LHCN-M2 (cell line): ENCODE results near the gene LIPT1. TPM values are rescaled to one million over a fixed set of nuclear protein-coding genes. Genes with fewer than 3 reads are reported as not detected.
"Not testable (repeated sequence)": the region's sequence is repeated elsewhere in the genome, so short reads cannot be mapped to it uniquely, and the experiment has no call there.

Experiments used
- DNase-seq: peaks from one replicate; pipeline ENCODE4 v3.0.0-alpha.2; 2012; ENCODE audit warnings: low read depth
- total RNA-seq: library from RNA; depleted of rRNA; stranded (reverse); fragments of >200 nt; gene quantifications from 2 replicates; pipeline ENCODE4 v1.2.3, GENCODE V29; 2014; rRNA removed

Gene LIPT1
- total RNA-seq, 1 experiment from 2014 or later, result 5.2 TPM

DNA sequence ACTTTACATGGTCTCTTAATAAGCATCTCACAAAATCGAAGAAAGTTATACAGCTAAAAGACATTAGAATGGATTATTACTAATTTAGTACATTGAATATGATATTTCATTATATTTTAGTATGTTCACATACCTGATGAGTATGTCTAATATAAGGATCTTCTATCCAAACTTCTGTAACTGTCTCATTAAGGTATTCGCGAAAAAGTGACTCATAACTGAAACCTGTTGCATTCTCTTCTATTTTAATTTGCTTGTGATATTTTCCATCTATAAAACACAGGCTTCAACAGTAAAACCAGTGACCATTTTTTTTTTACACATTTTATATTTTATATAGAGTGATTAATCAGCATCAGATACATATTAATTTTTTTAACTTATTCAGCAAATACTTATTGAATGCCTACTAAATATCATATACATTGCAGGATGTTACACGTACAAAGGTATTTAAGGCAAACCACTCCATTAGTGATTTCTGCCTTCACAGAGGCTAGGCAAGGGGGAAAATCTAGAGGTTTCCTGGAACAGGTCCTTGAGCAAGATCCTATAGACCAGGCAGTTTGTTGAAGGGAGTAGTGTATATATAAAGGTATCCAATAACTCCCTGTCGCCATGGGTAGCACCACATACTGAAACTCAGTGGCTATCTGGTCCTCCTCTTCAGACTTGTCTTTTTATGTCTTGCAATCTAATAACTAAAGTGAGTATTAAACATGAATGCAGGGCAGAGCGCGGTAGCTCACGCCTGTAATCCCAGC is 16.8 kb downstream of the LIPT1 start:
- DNase-seq, result no peak

- DNase-seq, result peak; percentile 95
Observed at GRCh38 chr2:99180755-99181623, 26.2 kb downstream of the LIPT1 start, which contains the start of the genes MITD1 and MRPL30. MITD1 (minus strand) TSS chr2:99181058; CDS start chr2:99180981, 77 bp downstream. MRPL30 (plus strand) TSS chr2:99181184; CDS start chr2:99186204, 5,020 bp downstream.

DNA sequence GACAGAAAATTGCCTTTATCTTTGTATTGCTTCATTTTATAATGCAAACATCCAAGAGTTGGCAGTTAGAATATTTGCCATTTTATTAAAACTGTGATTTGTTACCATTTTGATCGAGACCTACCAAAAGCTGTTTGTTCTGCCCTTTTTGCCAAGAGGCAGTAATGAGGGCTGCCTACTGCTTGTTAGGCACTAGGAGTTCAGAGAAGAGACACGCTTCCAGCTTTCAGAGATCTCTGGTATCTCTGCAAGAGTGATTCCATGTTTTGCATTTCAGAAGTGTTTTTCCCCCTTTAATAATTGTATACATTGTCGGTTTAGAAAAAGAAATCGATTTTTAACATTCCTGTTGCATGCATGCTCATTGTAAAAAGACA is 26.8 kb downstream of the LIPT1 start:
- peak; percentile 7 for DNase-seq

GRCh38 chr2:99183025-99183424 is 28.3 kb downstream of the LIPT1 start:
- DNase-seq, result no peak

GRCh38 chr2:99184811-99185210 is 30.0 kb downstream of the LIPT1 start:
- no peak for DNase-seq

GRCh38 chr2:99187011-99187410 is 32.2 kb downstream of the LIPT1 start:
- DNase-seq, result no peak

GRCh38 chr2:99188357-99188756 is 33.6 kb downstream of the LIPT1 start:
- no peak for DNase-seq

- no peak for DNase-seq
Observed at GRCh38 chr2:99190548-99190947, 35.8 kb downstream of the LIPT1 start.

DNA sequence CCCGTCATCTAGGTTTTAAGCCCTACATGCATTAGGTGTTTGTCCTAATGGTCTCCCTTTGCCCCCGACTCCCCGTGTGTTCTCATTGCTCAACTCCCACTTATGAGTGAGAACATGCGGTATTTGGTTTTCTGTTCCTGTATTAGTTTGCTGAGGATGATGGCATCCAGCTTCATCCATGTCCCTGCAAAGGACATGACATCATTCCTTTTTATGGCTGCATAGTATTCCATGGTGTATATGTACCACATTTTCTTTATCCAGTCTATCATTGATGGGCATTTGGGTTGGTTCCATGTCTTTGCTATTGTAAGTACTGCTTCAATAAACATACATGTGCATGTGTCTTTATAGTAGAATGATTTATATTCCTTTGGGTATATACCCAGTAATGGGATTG is 37.6 kb downstream of the LIPT1 start:
- not testable (repeated sequence) for DNase-seq

DNA sequence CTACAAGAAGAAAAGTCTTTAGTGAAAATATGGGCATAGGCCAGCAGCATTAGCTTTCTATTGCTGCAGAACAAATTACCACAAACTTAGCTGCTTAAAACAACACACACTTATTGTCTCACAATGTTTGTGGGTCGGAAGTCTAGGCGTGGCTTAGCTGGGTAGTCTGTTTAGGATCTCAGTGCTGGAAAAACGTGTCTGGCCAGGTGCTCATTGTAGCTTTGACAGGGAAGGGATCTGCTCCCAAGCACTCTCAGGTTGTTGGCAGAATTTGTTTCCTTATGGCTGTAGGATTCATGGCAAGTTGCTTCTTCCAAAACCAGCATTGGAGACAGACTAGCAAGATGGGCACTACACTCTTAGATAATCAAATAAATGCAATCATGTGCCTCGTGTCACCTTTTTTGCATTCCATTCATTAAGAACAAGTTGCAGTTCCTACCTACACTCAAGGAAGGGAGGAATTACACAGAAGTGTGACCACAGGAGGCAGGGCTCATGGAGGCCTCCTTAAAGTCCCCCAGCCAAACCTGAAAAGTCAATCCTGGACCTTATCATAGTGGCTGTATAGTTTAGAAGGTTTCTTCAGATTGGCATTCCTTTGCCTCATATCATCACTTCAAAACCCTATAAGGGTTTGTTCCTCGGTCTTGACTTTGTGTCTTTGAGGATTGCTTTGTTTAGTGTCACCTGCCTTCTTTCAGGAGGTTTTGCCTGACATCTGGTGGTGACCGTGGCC is 43.5 kb downstream of the LIPT1 start:
- DNase-seq, result no peak

GRCh38 chr2:99200076-99200800 is 45.5 kb downstream of the LIPT1 start:
- no peak for DNase-seq

DNA sequence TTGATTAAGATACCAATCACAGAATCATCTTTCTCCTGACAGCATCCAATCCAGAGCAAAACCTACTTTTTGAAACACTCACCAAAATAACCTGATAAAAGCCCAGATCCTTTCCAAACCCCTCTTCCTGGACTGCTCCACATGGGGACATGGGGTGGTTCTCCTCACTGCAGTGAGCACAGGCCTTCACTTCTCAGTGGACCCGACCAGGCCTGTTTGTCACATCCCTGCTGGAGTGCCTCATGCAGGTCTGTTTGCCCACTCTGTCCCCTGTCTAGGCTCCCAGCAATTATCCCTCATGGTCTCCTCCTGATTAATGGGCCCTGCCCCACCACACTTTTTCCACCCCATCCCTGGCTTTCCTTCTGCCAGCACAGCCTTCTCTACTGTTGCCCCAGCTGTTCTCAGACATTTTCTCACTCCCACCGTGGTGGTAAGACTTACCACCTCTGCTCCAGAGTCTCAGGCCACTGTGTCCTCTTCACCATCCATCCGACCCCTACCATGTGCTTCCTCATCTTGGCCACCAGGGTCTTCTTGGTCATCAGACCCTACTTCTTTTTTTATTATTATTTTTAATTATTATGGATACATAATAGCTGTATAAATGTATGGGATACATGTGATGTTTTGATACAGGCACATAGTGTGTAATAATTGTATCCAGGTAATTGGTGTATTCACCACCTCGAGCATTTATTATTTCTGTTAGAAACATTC is 47.4 kb downstream of the LIPT1 start:
- DNase-seq, result no peak

GRCh38 chr2:99205491-99205890 is 50.7 kb downstream of the LIPT1 start:
- DNase-seq, result no peak

Other genes with a start within 250 kb of the LIPT1 start
- gene CRACDL, start 218.7 kb upstream of the LIPT1 start, total RNA-seq, result not detected in 2 replicates
- gene C2orf15, start 13.3 kb upstream of the LIPT1 start, total RNA-seq, result not detected in 2 replicates
- gene TSGA10, start within 50 bp of the LIPT1 start, total RNA-seq, result 1.5 and 2.5 TPM in 2 replicates
- gene MITD1, start 26.1 kb downstream of the LIPT1 start, total RNA-seq, result 23.4 and 29.0 TPM in 2 replicates
- gene MRPL30, start 26.2 kb downstream of the LIPT1 start, total RNA-seq, result 36.9 and 38.6 TPM in 2 replicates
- gene LYG2, start 100.7 kb downstream of the LIPT1 start, total RNA-seq, result not detected in 2 replicates
- gene LYG1, start 146.2 kb downstream of the LIPT1 start, total RNA-seq, result 0.26 and 0.86 TPM in 2 replicates
- gene TXNDC9, start 181.4 kb downstream of the LIPT1 start, total RNA-seq, result 56.7 and 74.7 TPM in 2 replicates
- gene EIF5B, start 182.4 kb downstream of the LIPT1 start, total RNA-seq, result 13.7 and 25.2 TPM in 2 replicates